Right cardiac atrium (tissue), 5 donors: Measurements from ENCODE around the gene ZNF18. TPM values are rescaled to one million over a fixed set of nuclear protein-coding genes. Genes with fewer than 3 reads are reported as not detected.
"Not testable (repeated sequence)": the region's sequence is repeated elsewhere in the genome, so short reads cannot be mapped to it uniquely, and the experiment has no call there.

ENCODE experiments used
- ATAC-seq, 2 donors: fragments of 200-7000 bp; cut with Tn5 transposase; one replicate each; pipeline versions ENCODE4 v1.8.0 to v1.9.1; 2020; ENCODE audit warnings: moderate library complexity in 2 of 2, mild to moderate bottlenecking in 1 of 2
- DNase-seq, 3 donors: peaks; one replicate each; pipeline ENCODE4 v3.0.0-alpha.2; 2020
- H3K27ac ChIP-seq: one replicate; pipeline ENCODE4 v1.5.1; 2013; ENCODE audit warnings: mild to moderate bottlenecking, low read length, control low read depth, moderate library complexity
- H3K27me3 ChIP-seq: one replicate; pipeline ENCODE4 v1.6.1; 2013; ENCODE audit not compliant: control insufficient read depth, insufficient read depth
- H3K4me1 ChIP-seq: one replicate; pipeline ENCODE4 v1.6.1; 2013; ENCODE audit warnings: low read length; ENCODE audit not compliant: control insufficient read depth, insufficient read depth
- H3K4me3 ChIP-seq: one replicate; pipeline ENCODE4 v1.5.1; 2013; ENCODE audit warnings: low read length, control low read depth
- H3K9me3 ChIP-seq: one replicate; pipeline ENCODE4 v1.6.1; 2013; ENCODE audit warnings: low read length; ENCODE audit not compliant: control insufficient read depth
- WGBS: extraction: QIAGEN DNeasy Blood & Tissue Kit; methylation state at CpG from one replicate; pipeline ENCODE4 v1.1.7; 2013; 5-methylcytosine and 5-hydroxymethylcytosine counted together
- intact Hi-C, 4 donors: fragments of 100-400 bp; cut with DNase I; formaldehyde crosslinking; loops; one replicate each; pipeline versions ENCODE4 v1.11.0 to v1.14.0; 2022 to 2023
- polyA plus RNA-seq: library from polyadenylated mRNA; stranded (reverse); fragments of 200-250 nt; gene quantifications from one replicate; pipeline ENCODE4 v1.2.3, GENCODE V29; 2013
- total RNA-seq, 4 donors: library from RNA; stranded (reverse); fragmentation: NEBNext Ultra II Directional; extraction: Animal tissue kit (Norgen Biotek cat#: 25700); gene quantifications; one replicate each; pipeline ENCODE4 v1.2.1, GENCODE V29; 2021
- donor health status: healthy with polysubstance abuse.
- donor health status: DM: no; HTN: yes; CAD: no.
- donor health status: DM: no; HTN: no; CAD: no.
- donor health status: DM: no; HTN: yes; CAD: no; lungs with severe emphysema.
- donor health status: DM: yes; HTN: yes; CAD: no.

Gene ZNF18
- total and polyA plus RNA-seq, 5 donors = 3.5 to 5.3 (median 4.0) TPM

- WGBS = 25% methylated on average over 6 of the region's 6 CpGs
- intact Hi-C loops = no loop called here
- Histone ChIP-seq H3K9me3 (no peaks in the 10 kb centered on the region), H3K27me3 (no peaks in the 10 kb centered on the region), H3K4me3 (no peak overlapping the region), H3K4me1 (no peaks in the 10 kb centered on the region), H3K27ac (no peak overlapping the region)
- DNase-seq (peak in 2 of 3 donors; percentile 59 to 67), ATAC-seq (peak; percentile 74 to 94)
Observed at GRCh38 chr17:11948789-11949188, 48.5 kb downstream of the ZNF18 start.

GRCh38 chr17:11944587-11944986, 52.7 kb downstream of the ZNF18 start:
- ATAC-seq = no peak
- no peak overlapping the region for H3K4me3 ChIP-seq
- no peaks in the 10 kb centered on the region for H3K4me1 ChIP-seq
- H3K27ac ChIP-seq = no peak overlapping the region
- intact Hi-C loops = no loop called here
- WGBS = 67% methylated on average over 3 of the region's 3 CpGs
- no peaks in the 10 kb centered on the region for H3K9me3 ChIP-seq
- no peaks in the 10 kb centered on the region for H3K27me3 ChIP-seq
- DNase-seq = no peak

GRCh38 chr17:11943759-11944347, 53.4 kb downstream of the ZNF18 start:
- no peak for ATAC-seq
- no peak for DNase-seq
- 87% methylated on average over 7 of the region's 7 CpGs for WGBS

GRCh38 chr17:11943086-11943485, 54.2 kb downstream of the ZNF18 start:
- H3K4me1 ChIP-seq, DNase-seq, H3K27me3 ChIP-seq, intact Hi-C loops, H3K27ac ChIP-seq, H3K9me3 ChIP-seq, ATAC-seq, H3K4me3 ChIP-seq: not testable (repeated sequence)
- WGBS = 94% methylated on average over 11 of the region's 11 CpGs

More at GRCh38 chr17:11943759-11944347, 53.4 kb downstream of the ZNF18 start:
- Histone ChIP-seq H3K27me3 (no peaks in the 10 kb centered on the region), H3K9me3 (no peaks in the 10 kb centered on the region), H3K27ac (no peak overlapping the region), H3K4me1 (no peaks in the 10 kb centered on the region), H3K4me3 (no peak overlapping the region)
- intact Hi-C loops = no loop called here

- intact Hi-C loops = no loop called here
- Histone ChIP-seq H3K9me3 (no peaks in the 10 kb centered on the region), H3K27me3 (no peaks in the 10 kb centered on the region), H3K4me3 (no peak overlapping the region), H3K4me1 (no peaks in the 10 kb centered on the region), H3K27ac (no peak overlapping the region)
- WGBS = 67% methylated on average over 2 of the region's 2 CpGs
- DNase-seq (no peak), ATAC-seq (no peak)
Observed at GRCh38 chr17:11940904-11941303, 56.4 kb downstream of the ZNF18 start.

- H3K4me1 ChIP-seq = no peaks in the 10 kb centered on the region
- ATAC-seq = no peak
- no peak overlapping the region for H3K4me3 ChIP-seq
- 40% methylated on average over 14 of the region's 14 CpGs for WGBS
- no peaks in the 10 kb centered on the region for H3K9me3 ChIP-seq
- intact Hi-C loops = no loop called here
- peak in 2 of 3 donors; percentile 40 to 45 for DNase-seq
- no peaks in the 10 kb centered on the region for H3K27me3 ChIP-seq
- H3K27ac ChIP-seq = no peak overlapping the region
Observed at GRCh38 chr17:11935734-11936406, 61.4 kb downstream of the ZNF18 start.

GRCh38 chr17:11932337-11932898, 64.9 kb downstream of the ZNF18 start:
- no peaks in the 10 kb centered on the region for H3K9me3 ChIP-seq
- no peak for ATAC-seq
- DNase-seq = no peak
- H3K27me3 ChIP-seq = no peaks in the 10 kb centered on the region
- intact Hi-C loops = no loop called here
- no peak overlapping the region for H3K4me3 ChIP-seq
- H3K4me1 ChIP-seq = no peaks in the 10 kb centered on the region
- WGBS = 90% methylated on average over 10 of the region's 10 CpGs
- H3K27ac ChIP-seq = no peak overlapping the region

GRCh38 chr17:11928436-11928835, 68.8 kb downstream of the ZNF18 start:
- no peaks in the 10 kb centered on the region for H3K4me1 ChIP-seq
- H3K27me3 ChIP-seq = no peaks in the 10 kb centered on the region
- WGBS = 55% methylated on average over 4 of the region's 4 CpGs
- DNase-seq (no peak), ATAC-seq (no peak)
- H3K27ac ChIP-seq = no peak overlapping the region
- no peaks in the 10 kb centered on the region for H3K9me3 ChIP-seq
- intact Hi-C loops = no loop called here
- H3K4me3 ChIP-seq = no peak overlapping the region

Other genes with a start within 250 kb of the ZNF18 start
- gene MAP2K4, start 23.4 kb upstream of the ZNF18 start, total RNA-seq = 10 to 100 TPM; 29.9 to 34.4 (median 33.7) TPM
- 11.5 TPM for gene MAP2K4, start 23.4 kb upstream of the ZNF18 start, polyA plus RNA-seq